ENCODE data around the gene COL27A1. TPM values are rescaled to one million over a fixed set of nuclear protein-coding genes. Genes with fewer than 3 reads are reported as not detected.

The COL27A1 gene
- total RNA-seq, 1 donor from 2014 or later, result 8.9 TPM

GRCh38 chr9:114334490-114334889, 179.2 kb downstream of the COL27A1 start:
- Histone ChIP-seq H3K27ac (ENCODE audit: low read depth, low read length) (no peak overlapping the region), H3K4me3 (ENCODE audit: low read length in 3 of 3) (no peak overlapping the region), H3K27me3 (ENCODE audit: control insufficient read depth in 3 of 3, insufficient read depth in 3 of 3, low read length in 3 of 3) (no peaks in the 10 kb centered on the region), H3K9me3 (ENCODE audit: control insufficient read depth in 3 of 3, low read length in 3 of 3) (no peaks in the 10 kb centered on the region), H3K36me3 (ENCODE audit: control insufficient read depth in 3 of 3, insufficient read depth in 3 of 3, low read length in 3 of 3) (peaks cover 0 to 8% (median 5%) of the 10 kb centered on the region in 3 donors), H3K4me1 (ENCODE audit: control insufficient read depth in 3 of 3, insufficient read depth in 3 of 3, low read length in 3 of 3) (no peaks in the 10 kb centered on the region), H3K9ac (ENCODE audit: low read depth in 1 of 3, low read length in 3 of 3) (no peak overlapping the region)

- Histone ChIP-seq H3K36me3 (ENCODE audit: control insufficient read depth in 3 of 3, insufficient read depth in 3 of 3, low read length in 3 of 3) (peaks cover 0 to 11% (median 8%) of the 10 kb centered on the region in 3 donors), H3K9me3 (ENCODE audit: control insufficient read depth in 3 of 3, low read length in 3 of 3) (no peaks in the 10 kb centered on the region), H3K9ac (ENCODE audit: low read depth in 1 of 3, low read length in 3 of 3) (no peak overlapping the region), H3K4me1 (ENCODE audit: control insufficient read depth in 3 of 3, insufficient read depth in 3 of 3, low read length in 3 of 3) (no peaks in the 10 kb centered on the region), H3K4me3 (ENCODE audit: low read length in 3 of 3) (no peak overlapping the region), H3K27me3 (ENCODE audit: control insufficient read depth in 3 of 3, insufficient read depth in 3 of 3, low read length in 3 of 3) (no peaks in the 10 kb centered on the region), H3K27ac (ENCODE audit: low read depth, low read length) (no peak overlapping the region)
Measured at GRCh38 chr9:114335745-114336144, 180.4 kb downstream of the COL27A1 start.

- H3K9me3 ChIP-seq (ENCODE audit: control insufficient read depth in 3 of 3, low read length in 3 of 3), result no peaks in the 10 kb centered on the region
- H3K27me3 ChIP-seq (ENCODE audit: control insufficient read depth in 3 of 3, insufficient read depth in 3 of 3, low read length in 3 of 3), result no peaks in the 10 kb centered on the region
- no peak overlapping the region for H3K4me3 ChIP-seq (ENCODE audit: low read length in 3 of 3)
- H3K9ac ChIP-seq (ENCODE audit: low read depth in 1 of 3, low read length in 3 of 3), result no peak overlapping the region
- H3K4me1 ChIP-seq (ENCODE audit: control insufficient read depth in 3 of 3, insufficient read depth in 3 of 3, low read length in 3 of 3), result no peaks in the 10 kb centered on the region
- H3K27ac ChIP-seq (ENCODE audit: low read depth, low read length), result no peak overlapping the region
- peaks cover 0 to 15% (median 8%) of the 10 kb centered on the region in 3 donors for H3K36me3 ChIP-seq (ENCODE audit: control insufficient read depth in 3 of 3, insufficient read depth in 3 of 3, low read length in 3 of 3)
Measured at GRCh38 chr9:114336157-114336556, 180.8 kb downstream of the COL27A1 start.

- peaks cover 3 to 18% (median 8%) of the 10 kb centered on the region in 3 donors for H3K36me3 ChIP-seq (ENCODE audit: control insufficient read depth in 3 of 3, insufficient read depth in 3 of 3, low read length in 3 of 3)
- no peak overlapping the region for H3K9ac ChIP-seq (ENCODE audit: low read depth in 1 of 3, low read length in 3 of 3)
- no peak overlapping the region for H3K4me3 ChIP-seq (ENCODE audit: low read length in 3 of 3)
- H3K27ac ChIP-seq (ENCODE audit: low read depth, low read length), result no peak overlapping the region
- H3K4me1 ChIP-seq (ENCODE audit: control insufficient read depth in 3 of 3, insufficient read depth in 3 of 3, low read length in 3 of 3), result no peaks in the 10 kb centered on the region
- H3K27me3 ChIP-seq (ENCODE audit: control insufficient read depth in 3 of 3, insufficient read depth in 3 of 3, low read length in 3 of 3), result no peaks in the 10 kb centered on the region
- no peaks in the 10 kb centered on the region for H3K9me3 ChIP-seq (ENCODE audit: control insufficient read depth in 3 of 3, low read length in 3 of 3)
Measured at GRCh38 chr9:114336699-114337395, 181.5 kb downstream of the COL27A1 start.

GRCh38 chr9:114338187-114338586, 182.8 kb downstream of the COL27A1 start:
- Histone ChIP-seq H3K27ac (ENCODE audit: low read depth, low read length) (no peak overlapping the region), H3K36me3 (ENCODE audit: control insufficient read depth in 3 of 3, insufficient read depth in 3 of 3, low read length in 3 of 3) (peaks cover 3 to 22% (median 8%) of the 10 kb centered on the region in 3 donors), H3K4me3 (ENCODE audit: low read length in 3 of 3) (no peak overlapping the region), H3K27me3 (ENCODE audit: control insufficient read depth in 3 of 3, insufficient read depth in 3 of 3, low read length in 3 of 3) (no peaks in the 10 kb centered on the region), H3K4me1 (ENCODE audit: control insufficient read depth in 3 of 3, insufficient read depth in 3 of 3, low read length in 3 of 3) (no peaks in the 10 kb centered on the region), H3K9ac (ENCODE audit: low read depth in 1 of 3, low read length in 3 of 3) (no peak overlapping the region), H3K9me3 (ENCODE audit: control insufficient read depth in 3 of 3, low read length in 3 of 3) (no peaks in the 10 kb centered on the region)

GRCh38 chr9:114339130-114339908, 184.0 kb downstream of the COL27A1 start:
- Histone ChIP-seq H3K4me1 (ENCODE audit: control insufficient read depth in 3 of 3, insufficient read depth in 3 of 3, low read length in 3 of 3) (no peaks in the 10 kb centered on the region), H3K36me3 (ENCODE audit: control insufficient read depth in 3 of 3, insufficient read depth in 3 of 3, low read length in 3 of 3) (peaks cover 3 to 33% (median 8%) of the 10 kb centered on the region in 3 donors), H3K9ac (ENCODE audit: low read depth in 1 of 3, low read length in 3 of 3) (no peak overlapping the region)

GRCh38 chr9:114341152-114341830, 186.0 kb downstream of the COL27A1 start:
- no peak overlapping the region for H3K4me3 ChIP-seq (ENCODE audit: low read length in 3 of 3)
- no peak overlapping the region for H3K27ac ChIP-seq (ENCODE audit: low read depth, low read length)
- H3K9ac ChIP-seq (ENCODE audit: low read depth in 1 of 3, low read length in 3 of 3), result no peak overlapping the region
- no peaks in the 10 kb centered on the region for H3K9me3 ChIP-seq (ENCODE audit: control insufficient read depth in 3 of 3, low read length in 3 of 3)
- no peaks in the 10 kb centered on the region for H3K27me3 ChIP-seq (ENCODE audit: control insufficient read depth in 3 of 3, insufficient read depth in 3 of 3, low read length in 3 of 3)
- H3K36me3 ChIP-seq (ENCODE audit: control insufficient read depth in 3 of 3, insufficient read depth in 3 of 3, low read length in 3 of 3), result peaks cover 8 to 49% (median 11%) of the 10 kb centered on the region in 3 donors
- no peaks in the 10 kb centered on the region for H3K4me1 ChIP-seq (ENCODE audit: control insufficient read depth in 3 of 3, insufficient read depth in 3 of 3, low read length in 3 of 3)

More at GRCh38 chr9:114339130-114339908, 184.0 kb downstream of the COL27A1 start:
- Histone ChIP-seq H3K9me3 (ENCODE audit: control insufficient read depth in 3 of 3, low read length in 3 of 3) (no peaks in the 10 kb centered on the region), H3K27ac (ENCODE audit: low read depth, low read length) (no peak overlapping the region), H3K4me3 (ENCODE audit: low read length in 3 of 3) (no peak overlapping the region), H3K27me3 (ENCODE audit: control insufficient read depth in 3 of 3, insufficient read depth in 3 of 3, low read length in 3 of 3) (no peaks in the 10 kb centered on the region)

- Histone ChIP-seq H3K4me1 (ENCODE audit: control insufficient read depth in 3 of 3, insufficient read depth in 3 of 3, low read length in 3 of 3) (no peaks in the 10 kb centered on the region), H3K9me3 (ENCODE audit: control insufficient read depth in 3 of 3, low read length in 3 of 3) (no peaks in the 10 kb centered on the region), H3K27ac (ENCODE audit: low read depth, low read length) (no peak overlapping the region), H3K27me3 (ENCODE audit: control insufficient read depth in 3 of 3, insufficient read depth in 3 of 3, low read length in 3 of 3) (no peaks in the 10 kb centered on the region), H3K4me3 (ENCODE audit: low read length in 3 of 3) (no peak overlapping the region), H3K36me3 (ENCODE audit: control insufficient read depth in 3 of 3, insufficient read depth in 3 of 3, low read length in 3 of 3) (peaks cover 10 to 55% (median 15%) of the 10 kb centered on the region in 3 donors), H3K9ac (ENCODE audit: low read depth in 1 of 3, low read length in 3 of 3) (no peak overlapping the region)
Measured at GRCh38 chr9:114341991-114342390, 186.7 kb downstream of the COL27A1 start.

- no peak overlapping the region for H3K9ac ChIP-seq (ENCODE audit: low read depth in 1 of 3, low read length in 3 of 3)
- H3K27ac ChIP-seq (ENCODE audit: low read depth, low read length), result no peak overlapping the region
- H3K36me3 ChIP-seq (ENCODE audit: control insufficient read depth in 3 of 3, insufficient read depth in 3 of 3, low read length in 3 of 3), result peaks cover 13 to 56% (median 13%) of the 10 kb centered on the region in 3 donors
- no peak overlapping the region for H3K4me3 ChIP-seq (ENCODE audit: low read length in 3 of 3)
- no peaks in the 10 kb centered on the region for H3K9me3 ChIP-seq (ENCODE audit: control insufficient read depth in 3 of 3, low read length in 3 of 3)
- H3K4me1 ChIP-seq (ENCODE audit: control insufficient read depth in 3 of 3, insufficient read depth in 3 of 3, low read length in 3 of 3), result no peaks in the 10 kb centered on the region
- H3K27me3 ChIP-seq (ENCODE audit: control insufficient read depth in 3 of 3, insufficient read depth in 3 of 3, low read length in 3 of 3), result no peaks in the 10 kb centered on the region
Measured at GRCh38 chr9:114342755-114343440, 187.6 kb downstream of the COL27A1 start.

Data from skeletal muscle tissue (tissue), 4 donors.